ENCODE measurements around the gene DDX39A.

DNA sequence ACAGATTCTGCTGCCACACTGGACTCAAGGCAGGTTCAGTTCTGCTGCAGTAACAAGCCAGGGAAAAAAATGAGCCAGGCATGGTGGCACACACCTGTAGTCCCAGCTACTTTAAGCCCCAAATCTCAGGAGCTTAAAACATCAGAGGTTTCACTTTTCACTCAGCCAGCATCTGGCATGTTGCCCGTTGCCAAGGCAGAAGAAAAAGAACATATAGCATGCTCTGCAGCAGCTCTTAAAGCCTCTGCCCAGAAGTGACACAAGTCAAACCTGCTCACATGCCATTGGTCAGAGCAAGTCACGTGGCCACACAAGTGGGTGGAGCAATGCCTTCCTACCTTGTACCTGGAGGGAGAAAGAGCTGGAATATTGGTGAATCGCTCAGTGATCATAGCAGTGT, 52.6 kb downstream of the DDX39A start:
- TF ChIP-seq, protein P1, sequence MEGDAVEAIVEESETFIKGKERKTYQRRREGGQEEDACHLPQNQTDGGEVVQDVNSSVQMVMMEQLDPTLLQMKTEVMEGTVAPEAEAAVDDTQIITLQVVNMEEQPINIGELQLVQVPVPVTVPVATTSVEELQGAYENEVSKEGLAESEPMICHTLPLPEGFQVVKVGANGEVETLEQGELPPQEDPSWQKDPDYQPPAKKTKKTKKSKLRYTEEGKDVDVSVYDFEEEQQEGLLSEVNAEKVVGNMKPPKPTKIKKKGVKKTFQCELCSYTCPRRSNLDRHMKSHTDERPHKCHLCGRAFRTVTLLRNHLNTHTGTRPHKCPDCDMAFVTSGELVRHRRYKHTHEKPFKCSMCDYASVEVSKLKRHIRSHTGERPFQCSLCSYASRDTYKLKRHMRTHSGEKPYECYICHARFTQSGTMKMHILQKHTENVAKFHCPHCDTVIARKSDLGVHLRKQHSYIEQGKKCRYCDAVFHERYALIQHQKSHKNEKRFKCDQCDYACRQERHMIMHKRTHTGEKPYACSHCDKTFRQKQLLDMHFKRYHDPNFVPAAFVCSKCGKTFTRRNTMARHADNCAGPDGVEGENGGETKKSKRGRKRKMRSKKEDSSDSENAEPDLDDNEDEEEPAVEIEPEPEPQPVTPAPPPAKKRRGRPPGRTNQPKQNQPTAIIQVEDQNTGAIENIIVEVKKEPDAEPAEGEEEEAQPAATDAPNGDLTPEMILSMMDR (IDR thresholded peaks at IDR 0.05; ENCODE audit: poor library complexity, severe bottlenecking), result no peak
- TF ChIP-seq MXI1 (conservative IDR thresholded peaks at IDR 0.05; ENCODE audit: poor library complexity, severe bottlenecking) (no peak), EZH2 (IDR thresholded peaks at IDR 0.05; ENCODE audit: borderline replicate concordance, insufficient read depth, low read length, poor library complexity, severe bottlenecking) (no peak), EP300 (conservative IDR thresholded peaks at IDR 0.05; ENCODE audit: poor library complexity, severe bottlenecking) (no peak), POLR2AphosphoS5 (IDR thresholded peaks at IDR 0.05) (no peak), SMC3 (conservative IDR thresholded peaks at IDR 0.05; ENCODE audit: poor library complexity) (no peak), RAD21 (conservative IDR thresholded peaks at IDR 0.05) (no peak)
- TF ChIP-seq, protein P2, sequence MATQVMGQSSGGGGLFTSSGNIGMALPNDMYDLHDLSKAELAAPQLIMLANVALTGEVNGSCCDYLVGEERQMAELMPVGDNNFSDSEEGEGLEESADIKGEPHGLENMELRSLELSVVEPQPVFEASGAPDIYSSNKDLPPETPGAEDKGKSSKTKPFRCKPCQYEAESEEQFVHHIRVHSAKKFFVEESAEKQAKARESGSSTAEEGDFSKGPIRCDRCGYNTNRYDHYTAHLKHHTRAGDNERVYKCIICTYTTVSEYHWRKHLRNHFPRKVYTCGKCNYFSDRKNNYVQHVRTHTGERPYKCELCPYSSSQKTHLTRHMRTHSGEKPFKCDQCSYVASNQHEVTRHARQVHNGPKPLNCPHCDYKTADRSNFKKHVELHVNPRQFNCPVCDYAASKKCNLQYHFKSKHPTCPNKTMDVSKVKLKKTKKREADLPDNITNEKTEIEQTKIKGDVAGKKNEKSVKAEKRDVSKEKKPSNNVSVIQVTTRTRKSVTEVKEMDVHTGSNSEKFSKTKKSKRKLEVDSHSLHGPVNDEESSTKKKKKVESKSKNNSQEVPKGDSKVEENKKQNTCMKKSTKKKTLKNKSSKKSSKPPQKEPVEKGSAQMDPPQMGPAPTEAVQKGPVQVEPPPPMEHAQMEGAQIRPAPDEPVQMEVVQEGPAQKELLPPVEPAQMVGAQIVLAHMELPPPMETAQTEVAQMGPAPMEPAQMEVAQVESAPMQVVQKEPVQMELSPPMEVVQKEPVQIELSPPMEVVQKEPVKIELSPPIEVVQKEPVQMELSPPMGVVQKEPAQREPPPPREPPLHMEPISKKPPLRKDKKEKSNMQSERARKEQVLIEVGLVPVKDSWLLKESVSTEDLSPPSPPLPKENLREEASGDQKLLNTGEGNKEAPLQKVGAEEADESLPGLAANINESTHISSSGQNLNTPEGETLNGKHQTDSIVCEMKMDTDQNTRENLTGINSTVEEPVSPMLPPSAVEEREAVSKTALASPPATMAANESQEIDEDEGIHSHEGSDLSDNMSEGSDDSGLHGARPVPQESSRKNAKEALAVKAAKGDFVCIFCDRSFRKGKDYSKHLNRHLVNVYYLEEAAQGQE (IDR thresholded peaks at IDR 0.05; ENCODE audit: borderline replicate concordance), result no peak
